Measurements from ENCODE around the gene HNF1A. TPM values are rescaled to one million over a fixed set of nuclear protein-coding genes. Genes with fewer than 3 reads are reported as not detected.

HNF1A gene
- total RNA-seq, 1 donor from 2014 or later: not detected

DNA sequence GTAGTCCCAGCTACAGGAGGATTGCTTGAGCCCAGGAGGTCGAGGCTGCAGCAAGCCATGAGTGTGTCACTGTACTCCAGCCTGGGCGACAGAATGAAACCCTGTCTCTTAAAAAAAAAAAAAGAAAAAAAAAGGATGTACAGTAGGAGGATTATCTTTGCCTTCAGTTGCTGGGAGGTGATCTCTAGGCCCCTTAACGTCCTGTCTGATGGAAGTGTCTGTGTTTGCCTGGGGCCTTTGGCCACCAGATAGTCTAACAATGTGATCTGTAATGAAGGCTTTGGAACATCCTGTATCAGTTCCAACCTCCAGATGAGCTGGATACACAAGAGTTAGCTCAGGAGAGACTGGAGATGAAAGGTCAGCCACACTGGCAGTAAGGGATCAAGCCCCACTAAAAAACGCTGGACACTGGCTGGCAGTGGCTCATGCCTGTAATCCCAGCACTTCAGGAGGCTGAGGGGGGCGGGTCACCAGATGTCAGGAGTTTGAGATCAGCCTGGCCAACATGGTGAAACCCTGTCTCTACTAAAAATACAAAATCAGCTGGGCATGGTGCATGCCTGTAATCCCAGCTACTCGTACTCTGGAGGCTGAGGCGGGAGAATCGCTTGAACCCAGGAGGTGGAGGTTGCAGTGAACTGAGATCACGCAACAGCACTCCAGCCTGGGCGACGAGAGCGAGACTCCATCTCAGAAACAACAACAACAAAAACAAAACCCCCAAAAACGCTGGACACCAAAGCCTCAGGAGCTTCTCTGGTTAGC lies 19.0 kb upstream of the HNF1A start:
- DNase-seq (ENCODE audit: low read depth): no peak

DNA sequence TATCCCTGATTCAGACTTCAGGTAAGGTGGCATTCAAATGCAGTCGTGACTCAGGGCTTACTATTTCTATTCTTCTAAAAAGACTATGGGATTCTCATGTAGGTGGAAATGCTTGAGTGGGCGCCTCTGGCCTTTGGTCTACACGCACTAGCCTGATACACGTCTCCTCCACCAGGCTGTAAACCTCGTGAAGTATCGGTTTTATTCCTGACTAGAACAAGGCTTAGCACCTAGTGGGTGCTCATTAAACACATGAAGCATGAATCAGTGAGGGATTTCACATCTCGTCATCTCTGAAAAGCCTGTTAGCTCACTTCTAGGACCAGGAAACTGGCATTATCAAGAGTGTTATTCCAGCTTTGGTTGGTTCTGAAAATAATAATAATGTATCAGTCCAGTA lies 17.7 kb upstream of the HNF1A start:
- DNase-seq (ENCODE audit: low read depth): no peak

DNA sequence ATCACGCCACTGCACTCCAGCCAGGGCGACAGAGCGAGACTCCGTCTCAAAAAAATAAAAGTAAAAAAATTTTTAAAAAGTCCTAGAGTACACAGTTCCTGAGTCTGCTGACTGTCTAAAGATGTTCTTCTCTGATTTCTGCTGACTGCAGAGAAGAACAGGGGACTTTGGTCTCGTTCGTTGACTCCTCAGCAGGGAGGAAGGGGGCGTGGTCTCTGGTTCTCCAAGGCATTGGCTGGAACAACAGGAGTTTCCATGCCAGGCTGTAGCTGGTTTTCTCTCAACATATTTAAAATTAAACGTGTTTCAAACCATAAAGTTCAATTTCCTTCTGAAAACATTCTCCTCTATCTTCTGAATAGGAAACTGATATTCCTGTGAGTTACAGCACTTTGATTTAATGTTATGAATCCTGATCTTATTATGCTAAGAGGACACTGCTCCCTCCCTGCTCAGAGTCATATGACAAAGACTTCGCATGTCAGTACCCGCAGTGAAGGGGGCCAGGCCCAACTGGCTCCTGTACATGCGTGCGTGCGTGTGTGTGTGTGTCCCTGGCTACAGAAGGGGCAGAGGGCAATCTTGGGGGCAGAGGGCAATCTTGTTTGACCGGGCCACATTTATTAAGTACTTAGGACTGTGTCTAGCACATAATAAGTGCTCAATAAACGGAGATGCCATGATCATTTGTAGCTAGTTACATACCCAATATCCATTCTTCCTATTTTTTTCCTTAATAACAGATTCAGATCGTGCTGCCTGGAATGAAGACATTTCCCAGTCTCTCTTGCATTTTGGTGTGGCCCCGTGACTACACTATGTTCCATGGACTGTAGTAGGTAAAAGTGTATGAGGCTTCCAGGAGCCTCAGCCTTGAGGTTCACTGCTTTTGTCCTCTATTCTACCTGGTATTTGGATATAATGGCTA lies 16.5 kb upstream of the HNF1A start:
- no peak for DNase-seq (ENCODE audit: low read depth)

DNA sequence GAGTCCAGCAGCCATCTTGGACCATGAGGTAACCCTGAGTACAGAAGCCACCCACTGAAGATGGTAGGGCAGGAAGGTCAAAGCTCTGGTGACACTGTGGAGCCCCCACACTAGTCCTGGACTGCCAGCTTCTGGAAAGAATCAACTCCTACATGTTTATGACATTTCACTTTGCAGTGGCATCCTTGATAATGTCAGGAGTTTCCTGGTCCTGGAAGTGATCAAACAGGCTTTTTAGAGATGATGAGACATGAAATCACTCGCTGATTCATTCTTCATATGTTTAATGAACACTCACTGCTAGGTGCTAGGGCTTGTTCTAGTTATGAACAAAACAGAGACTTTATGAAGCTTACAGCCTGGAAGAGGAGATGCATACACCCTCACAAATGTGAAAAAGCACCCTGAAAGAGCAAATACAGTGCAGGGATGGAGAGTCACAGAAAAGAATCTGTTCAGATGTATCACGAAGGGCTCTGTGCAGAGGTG lies 15.8 kb upstream of the HNF1A start:
- DNase-seq (ENCODE audit: low read depth): no peak

DNA sequence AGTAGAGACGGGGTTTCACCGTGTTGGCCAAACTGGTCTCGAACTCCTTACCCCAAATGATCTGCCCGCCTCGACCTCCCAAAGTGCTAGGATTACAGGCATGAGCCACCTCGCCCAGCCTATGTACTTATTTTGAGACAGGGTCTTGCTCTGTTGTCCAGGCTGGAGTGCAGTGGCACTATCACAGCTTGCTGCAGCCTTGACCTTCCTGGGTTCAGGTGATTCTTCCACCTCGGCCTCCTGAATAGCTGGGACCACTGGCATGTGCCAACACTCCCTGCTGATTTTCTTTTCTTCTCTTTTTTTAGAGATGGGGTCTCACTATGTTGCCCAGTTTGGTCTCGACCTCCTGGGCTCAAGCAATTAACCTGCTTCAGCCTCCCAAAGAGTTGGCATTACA lies 14.0 kb upstream of the HNF1A start:
- DNase-seq (ENCODE audit: low read depth): no peak

DNA sequence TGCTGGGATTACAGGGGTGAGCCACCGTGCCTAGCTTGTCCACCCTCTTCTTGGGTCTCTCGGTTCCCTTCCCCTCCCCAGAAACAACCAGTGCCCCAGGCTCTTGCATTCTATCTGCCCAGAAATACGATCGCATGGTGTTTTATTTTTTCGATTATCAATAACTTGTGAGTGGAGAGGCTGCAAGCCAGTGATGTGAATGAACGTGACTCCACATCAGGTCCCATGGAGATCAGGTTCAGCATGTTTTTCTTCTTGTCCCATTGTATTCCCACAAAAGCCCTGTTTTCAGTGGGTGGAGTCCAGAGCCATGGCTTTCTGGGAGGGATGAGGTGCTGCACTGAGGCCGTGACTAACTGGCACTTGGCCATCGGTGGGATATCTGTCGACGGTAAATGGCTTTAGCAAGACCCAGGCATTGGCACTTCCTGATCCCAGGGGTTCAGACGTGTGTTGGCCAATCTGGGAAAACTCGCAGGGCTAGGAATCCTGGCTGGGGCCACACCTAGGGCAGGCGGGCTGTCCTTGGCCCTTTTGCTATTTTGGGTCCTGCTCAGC lies 12.7 kb upstream of the HNF1A start:
- no peak for DNase-seq (ENCODE audit: low read depth)

DNA sequence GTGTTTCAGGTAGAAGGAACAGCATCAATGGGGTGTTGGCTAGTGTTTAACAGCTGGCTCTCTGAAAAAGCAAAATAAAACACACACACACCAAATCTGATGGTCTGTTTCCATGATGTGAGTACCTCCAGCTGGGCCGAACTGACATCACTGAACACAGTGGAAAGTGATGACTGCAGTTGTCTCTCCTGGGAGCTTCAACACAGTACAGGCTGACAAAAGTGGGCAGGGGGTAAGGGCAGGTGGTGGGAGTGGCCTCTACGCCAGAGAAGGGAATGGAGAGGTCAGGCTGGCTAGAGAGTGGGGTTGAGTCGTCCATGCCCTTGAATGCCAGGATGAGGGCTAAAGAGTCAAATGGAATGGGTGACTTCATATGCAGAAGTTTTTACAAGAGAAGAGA lies 8.0 kb upstream of the HNF1A start:
- DNase-seq (ENCODE audit: low read depth): no peak

DNA sequence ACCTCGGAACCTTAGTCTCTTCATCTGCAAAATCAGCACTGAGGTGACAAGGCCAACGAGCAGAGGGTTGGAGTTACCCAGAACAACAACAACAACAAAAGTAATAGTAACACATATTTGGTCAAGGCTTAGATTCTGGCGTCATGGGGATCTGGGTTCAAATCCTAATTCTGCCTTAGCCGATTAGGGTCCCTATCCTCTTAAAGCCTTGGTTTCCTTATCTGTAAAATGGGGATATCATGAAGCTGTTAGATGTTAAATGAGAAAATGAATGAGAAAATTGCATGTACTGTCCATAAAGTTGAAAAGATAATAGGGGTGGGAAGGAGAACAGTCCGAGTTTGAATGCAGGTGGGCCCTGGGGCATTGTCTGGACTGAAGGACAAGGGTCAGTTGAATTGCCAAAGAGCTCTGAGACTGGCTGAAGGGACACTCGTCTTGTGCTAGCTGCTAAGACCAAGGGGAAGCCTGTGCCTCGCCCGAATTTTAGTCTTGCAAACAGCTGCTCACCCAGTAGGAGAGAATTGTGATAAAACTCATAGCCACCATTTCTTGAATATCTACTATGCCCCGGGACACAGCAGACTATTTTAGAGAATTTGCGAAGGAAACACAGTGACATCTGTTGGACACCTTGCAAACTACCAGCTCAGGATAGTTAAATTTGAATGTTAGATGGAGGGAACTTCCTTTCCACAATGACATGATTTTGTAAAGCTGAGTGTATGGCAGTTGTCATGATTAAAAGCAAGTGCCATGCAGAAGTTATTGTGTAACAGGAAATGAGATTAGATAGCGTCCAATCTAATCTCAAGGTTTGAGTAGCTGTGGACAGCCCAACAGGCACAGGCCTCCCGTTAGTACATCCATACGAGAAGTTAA lies 6.8 kb upstream of the HNF1A start:
- DNase-seq (ENCODE audit: low read depth): peak; percentile 67

DNA sequence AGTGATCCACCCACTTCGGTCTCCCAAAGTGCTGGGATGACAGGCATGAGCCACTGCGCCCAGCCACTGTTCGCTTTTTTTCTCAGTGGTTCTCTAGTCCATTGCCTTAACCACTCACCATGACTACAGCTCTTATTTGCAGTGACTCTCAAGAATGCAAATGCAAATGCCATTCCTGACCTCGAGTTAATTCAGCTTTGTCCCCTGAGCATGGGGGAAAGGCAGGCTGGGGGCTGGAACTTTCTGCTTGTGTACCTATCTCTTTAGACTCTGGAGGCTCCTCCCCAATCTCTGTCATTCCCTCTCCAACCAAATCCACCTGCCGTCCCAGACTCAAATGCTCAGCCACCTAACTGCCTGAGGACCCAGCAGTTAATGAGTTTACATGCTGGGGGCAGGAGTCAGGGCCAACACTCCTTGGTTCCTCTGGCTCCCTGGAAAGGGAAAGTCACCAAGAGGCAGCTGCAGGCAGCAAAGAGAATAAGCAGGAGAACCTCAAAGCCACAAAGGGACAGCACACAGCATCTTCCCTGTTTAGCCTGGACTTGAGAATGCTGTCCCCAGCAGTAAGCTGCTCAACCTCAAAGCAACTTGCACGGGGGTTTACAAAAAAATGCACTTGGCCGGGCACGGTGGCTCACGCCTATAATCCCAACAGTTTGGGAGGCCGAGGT lies 5.3 kb upstream of the HNF1A start:
- DNase-seq (ENCODE audit: low read depth): peak; percentile 77

DNA sequence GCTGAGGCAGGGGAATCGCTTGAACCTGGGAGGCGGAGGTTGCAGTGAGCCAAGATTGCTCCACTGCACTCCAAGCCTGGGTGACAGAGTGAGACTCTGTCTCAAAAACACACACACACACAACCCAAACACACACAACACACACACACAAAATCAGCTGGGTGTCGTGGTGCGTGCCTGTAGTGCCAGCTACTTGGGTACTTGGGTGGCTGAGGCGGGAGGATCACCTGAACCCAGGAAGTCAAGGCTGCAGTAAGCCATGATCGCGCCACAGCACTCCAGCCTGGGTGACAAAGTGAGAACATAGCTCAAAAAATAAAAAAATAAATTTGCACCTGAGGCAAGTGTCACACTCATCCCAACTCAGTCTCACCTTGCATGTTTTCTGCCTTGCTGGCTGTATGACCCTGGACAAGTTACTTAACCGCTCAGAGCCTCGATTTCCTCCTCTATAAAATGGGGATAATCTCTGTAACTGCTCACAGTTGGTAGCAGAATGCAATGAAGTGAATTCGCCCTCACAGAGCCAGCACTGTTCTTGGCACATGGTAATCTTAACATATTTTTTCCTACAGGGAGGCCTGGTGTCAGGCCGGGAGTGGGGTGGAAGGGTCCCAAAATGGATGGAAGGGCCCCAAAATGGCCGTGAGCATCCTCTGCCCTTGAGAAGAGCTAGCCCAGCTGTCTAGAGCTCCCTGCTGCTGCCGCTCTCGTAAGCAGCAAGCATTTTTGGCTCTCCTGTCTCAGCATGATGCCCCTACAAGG lies 630 bp upstream of the HNF1A start:
- no peak for DNase-seq (ENCODE audit: low read depth)

DNA sequence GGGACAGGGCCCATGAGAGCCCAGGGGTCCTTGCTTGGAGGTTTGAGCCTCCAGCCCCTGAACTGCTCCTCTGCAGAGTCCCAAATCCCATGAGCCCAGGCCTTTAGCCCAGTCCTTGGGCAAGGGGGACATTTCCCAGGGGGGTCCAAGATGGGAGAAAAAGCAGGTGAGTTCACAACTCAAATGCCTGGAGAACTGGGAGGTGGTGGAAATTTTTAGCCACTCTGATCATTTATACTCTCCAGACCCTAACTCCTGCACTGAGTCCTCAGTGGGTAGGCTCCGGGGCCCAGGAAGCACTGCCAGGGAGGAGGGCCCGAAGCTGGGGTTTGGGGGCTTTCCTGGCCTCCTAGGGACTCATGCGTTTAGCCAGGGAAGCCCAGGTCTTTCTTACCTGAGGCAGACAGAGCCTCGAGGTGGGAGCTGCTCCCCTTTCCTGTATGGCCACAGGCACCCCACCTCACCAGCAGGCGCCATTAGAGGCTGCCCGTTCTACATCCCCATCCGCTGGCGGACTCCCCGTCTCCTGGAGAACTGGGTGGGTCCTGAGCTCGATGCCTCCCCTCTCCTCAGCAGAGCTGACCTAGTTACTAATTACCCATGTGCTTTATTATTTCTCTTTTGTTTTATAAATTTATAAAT lies 998 bp downstream of the HNF1A start:
- no peak for DNase-seq (ENCODE audit: low read depth)

DNA sequence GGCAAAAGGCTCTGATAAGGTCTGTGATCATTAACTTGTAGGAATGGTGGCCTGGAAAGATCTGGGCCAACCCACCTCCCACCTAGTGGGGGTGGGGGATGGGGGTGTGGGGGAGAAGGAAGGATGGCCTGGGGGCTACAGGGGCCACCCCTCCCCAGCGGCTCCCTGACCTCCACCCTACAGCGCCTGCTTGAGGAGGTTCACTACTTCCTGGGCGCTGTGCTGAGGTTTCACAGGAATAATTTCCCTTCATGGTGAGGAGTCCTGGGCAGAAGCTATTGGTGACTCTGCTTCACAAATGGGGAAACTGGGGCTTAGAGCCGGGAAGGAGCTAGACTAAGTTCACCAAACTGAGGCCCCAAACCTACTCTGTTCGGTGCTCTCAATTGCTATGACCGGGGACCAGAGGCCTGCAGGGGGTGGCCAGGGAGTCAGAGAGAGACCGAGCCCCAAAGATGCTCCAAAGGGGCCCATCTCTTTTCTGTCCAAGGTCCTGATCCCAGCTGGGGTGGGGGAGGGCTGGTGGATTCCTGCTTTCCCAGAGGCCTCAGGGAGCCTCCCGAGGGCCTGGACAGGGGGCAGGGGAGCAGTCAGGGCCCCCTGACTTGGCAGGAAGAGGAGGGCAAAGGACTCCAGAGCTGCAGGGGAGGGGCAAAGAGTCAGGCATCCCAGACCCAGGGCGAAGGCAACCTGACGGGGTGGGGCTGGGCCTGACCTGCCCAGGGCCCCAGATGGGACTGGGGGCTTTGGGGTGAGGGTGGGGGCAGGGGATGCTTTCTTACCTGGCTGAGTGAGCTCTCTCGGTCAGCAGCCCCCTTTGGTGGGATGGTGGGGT lies 1.7 kb downstream of the HNF1A start:
- DNase-seq (ENCODE audit: low read depth): no peak

DNA sequence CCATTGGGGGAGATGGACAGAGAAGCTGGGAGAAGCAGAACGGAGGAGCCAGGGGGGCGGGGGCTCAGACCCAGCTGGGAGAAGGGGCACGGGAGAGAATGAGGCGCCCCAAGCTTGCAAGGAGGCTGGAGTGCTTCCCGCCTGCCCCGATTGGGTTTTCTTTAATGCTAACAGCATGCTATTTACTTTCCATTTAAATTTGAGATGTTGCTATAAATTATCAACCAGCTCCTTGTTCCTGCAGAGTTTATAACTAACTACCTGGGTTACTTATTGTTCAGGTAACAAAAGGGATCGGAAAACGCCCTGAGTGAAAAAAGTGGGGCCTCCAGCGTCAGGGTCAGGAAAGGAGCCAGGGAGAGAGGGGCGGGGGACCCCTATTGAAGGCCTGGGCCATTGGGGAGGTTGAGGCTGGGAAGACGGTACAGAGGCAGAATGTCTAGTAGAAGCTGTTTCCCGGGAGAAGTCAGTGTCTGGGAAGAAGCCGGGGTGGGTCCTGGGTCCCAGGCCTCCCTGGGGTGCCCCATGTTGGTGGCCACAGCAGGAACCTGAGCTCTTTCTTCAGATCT lies 2.5 kb downstream of the HNF1A start:
- no peak for DNase-seq (ENCODE audit: low read depth)

DNA sequence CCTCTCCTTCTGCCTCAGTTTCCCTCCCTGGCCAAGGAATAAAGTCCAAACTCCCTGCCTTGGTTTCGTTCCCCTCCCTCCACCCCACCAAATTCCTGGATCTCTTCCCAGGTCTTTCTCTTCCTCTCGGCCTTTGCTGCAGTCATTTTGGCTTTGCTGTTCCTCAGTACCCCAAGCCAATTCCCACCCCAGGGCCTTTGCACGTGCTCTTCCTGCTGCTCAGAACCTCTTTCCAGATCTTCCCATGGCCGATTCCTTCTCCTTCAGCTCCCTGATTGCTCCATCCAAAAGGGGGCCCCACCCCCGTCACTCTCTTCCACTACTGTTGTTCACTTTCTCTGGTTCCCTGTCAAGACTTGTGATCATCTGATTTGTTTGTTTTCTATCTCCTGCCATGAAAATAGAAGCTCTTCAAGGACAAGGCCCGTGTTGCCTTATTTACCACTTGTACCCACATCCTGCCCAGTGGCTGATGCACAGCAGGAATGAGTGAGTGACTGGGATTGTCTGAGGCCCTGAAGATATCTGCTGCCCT lies 3.1 kb downstream of the HNF1A start:
- no peak for DNase-seq (ENCODE audit: low read depth)

DNA sequence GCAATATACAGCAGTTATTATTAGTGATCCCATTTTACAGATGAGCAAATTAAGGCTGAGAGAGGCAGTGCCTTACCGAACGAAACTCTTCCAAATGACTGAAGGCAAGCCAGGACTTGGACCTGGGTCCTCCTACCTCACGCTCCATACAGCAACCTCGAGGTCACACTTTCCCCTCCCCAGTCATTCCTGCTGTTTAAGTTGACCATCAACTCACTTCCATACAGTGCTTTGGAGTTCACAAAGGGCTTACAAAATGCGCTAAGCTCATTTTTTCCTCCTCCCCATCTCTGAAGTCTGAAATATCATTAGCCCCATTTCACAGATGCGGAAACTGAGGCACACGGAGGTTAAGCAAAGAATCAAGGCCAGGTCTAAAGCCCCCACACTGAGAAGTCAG lies 4.3 kb downstream of the HNF1A start:
- DNase-seq (ENCODE audit: low read depth): no peak

DNA sequence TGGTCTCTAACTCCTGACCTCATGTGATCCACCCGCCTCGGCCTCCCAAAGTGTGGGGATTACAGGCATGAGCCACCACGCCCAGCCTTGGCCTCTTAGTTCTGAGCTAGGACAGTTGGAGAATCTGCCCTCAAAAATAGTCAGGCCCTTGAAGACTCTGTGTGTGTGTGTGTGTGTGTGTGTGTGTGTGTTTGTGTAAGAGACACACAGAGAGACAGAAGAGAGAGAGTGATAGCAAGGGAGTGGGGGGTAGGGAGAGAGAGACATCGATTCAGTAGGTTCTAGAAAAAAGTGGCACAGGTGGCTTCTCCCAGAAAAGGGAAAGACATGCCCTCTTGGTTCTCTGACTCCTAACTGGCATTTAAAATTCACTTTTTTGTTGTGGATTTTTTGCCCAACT lies 5.4 kb downstream of the HNF1A start:
- DNase-seq (ENCODE audit: low read depth): no peak

DNA sequence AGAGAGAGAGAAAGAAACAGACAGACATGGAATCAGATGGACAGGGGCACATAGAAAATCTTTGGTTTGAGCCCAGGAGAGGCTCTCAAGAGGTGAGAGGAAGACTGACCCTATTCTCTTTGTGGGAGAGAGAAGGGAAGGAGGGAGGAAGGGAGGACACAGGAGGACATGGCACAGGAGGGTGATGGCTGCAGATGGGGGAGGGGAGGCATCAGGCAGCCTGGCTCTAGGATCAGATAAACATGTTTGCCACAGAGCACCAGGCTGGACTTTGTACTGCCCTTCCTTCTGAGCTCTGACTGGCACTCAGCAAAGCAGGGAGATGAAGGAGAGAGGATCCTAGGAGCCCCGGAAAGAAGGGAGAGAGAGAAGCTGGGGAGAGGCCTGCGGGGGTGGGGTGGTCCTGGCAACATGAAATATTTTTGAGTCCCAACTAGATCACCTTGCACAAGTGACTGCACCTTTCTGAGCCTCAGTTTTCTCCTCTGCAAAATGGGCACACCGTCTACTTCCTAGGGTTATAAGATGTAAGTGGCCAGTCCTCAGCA lies 6.1 kb downstream of the HNF1A start:
- no peak for DNase-seq (ENCODE audit: low read depth)
